CD4-positive, alpha-beta T cell treated with Interferon gamma for 1 hour (primary cell): Measurements from ENCODE around the gene FCHSD2.
A peak's percentile ranks its signal among the peaks of the same experiment; 100 is the strongest.
"Not testable (repeated sequence)": the region's sequence is repeated elsewhere in the genome, so short reads cannot be mapped to it uniquely, and the experiment has no call there.

Experiments used
- DNase-seq: peaks from one replicate; pipeline ENCODE4 v3.0.0-alpha.2; 2020

The FCHSD2 gene

DNA sequence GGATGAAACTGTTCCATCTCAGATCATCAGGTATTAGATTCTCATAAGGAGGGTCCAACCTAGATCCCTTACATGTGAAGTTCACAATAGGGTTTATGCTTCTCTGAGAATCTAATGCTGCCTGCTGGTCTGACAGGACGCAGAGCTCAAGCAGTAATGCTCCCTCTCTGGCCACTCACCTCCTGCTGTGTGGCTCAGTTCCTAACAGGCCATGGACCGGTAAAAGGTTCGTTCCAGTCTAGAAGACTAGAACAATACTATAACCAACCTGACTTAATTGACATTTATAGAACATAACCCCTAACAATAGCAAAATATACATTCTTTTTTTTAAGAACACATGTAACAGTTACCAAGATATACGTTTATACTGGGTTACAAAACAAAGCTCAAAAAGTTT is 282.1 kb downstream of the FCHSD2 start:
- DNase-seq: no peak

DNA sequence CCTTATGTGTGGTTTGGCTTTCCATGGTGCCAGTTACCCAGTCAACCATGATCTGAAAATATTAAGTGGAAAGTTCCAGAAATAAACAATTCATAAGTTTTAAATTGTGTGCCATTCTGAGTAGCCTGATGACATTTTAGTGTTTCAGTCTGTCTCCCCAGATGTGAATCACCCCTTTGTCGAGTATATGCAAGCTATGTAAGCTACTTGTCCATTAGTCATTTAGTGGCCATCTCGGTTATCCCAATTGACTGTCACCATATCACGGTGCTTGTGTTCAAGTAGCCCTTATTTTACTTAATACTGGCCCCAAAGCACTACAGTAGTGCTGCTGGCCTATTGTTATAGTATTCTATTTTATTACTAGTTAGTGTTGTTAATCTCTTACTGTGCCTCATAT is 283.0 kb downstream of the FCHSD2 start:
- DNase-seq: no peak

DNA sequence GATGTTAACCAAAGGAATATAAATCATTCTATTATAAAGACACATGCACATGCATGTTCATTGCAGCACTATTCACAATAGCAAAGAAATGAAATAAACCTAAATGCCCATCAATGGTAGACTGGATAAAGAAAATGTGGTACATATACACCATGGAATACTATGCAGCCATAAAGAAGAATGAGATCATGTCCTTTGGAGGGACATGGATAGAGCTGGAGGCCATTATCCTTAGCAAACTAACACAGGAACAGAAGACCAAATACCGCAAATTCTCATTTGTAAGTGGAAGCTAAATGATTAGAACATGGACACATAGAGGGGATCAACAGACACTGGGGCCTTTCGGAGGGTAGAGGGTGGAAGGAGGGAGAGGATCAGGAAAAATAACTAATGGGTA is 283.9 kb downstream of the FCHSD2 start:
- not testable (repeated sequence) for DNase-seq

DNA sequence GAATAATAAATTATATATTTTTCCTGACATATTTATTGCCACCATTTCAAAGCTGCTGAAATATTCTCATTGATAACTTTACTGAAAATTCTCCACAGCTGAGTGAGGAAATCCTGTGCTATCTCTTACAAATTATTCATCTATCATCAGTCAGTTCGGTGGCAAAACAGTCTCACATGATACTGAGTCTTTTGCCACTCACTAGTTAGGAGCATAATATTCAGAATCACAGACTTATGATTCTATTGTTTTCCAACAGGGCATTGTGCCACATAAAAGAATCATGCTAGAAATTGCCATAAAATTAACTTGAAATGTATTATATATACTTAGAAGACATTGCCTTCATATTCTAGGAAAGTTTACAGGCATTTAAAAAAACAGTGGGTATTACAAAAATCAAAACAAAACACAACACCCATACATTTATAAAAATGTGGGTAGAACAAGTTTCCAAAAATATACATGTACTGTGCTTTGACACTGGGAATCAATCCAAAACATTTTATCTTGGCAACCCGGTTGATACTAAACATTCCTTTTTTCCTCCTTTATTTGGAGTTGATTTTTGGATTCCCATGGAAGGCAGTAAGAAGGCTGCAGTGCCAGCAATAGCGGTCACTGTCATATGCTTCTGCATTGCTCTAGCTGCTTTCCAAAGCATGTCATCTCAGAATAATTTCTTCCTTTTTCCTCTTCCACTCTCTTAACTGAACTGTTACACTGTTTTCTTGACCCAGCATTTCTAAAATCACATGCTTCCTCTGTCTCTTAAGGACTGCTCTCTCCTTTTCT is 285.4 kb downstream of the FCHSD2 start:
- no peak for DNase-seq

DNA sequence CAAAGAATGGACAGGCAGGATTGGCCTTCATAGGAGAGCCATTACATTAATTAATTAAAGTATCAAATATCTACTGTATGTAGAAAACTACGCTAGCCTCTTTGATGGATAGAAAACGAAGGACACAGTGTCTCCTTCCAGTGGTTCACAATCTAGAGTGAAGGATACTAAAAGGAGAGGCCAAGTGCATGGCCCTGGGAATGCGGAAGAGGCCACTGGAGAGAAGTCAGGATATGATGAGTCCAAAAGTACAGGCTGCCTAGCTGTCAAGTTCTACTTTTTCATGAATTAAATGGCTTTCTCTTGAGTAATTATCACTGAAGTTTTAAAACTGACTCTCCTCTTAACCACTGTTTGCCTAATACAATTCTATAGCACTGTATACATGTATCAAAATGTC is 286.1 kb downstream of the FCHSD2 start:
- DNase-seq: no peak

DNA sequence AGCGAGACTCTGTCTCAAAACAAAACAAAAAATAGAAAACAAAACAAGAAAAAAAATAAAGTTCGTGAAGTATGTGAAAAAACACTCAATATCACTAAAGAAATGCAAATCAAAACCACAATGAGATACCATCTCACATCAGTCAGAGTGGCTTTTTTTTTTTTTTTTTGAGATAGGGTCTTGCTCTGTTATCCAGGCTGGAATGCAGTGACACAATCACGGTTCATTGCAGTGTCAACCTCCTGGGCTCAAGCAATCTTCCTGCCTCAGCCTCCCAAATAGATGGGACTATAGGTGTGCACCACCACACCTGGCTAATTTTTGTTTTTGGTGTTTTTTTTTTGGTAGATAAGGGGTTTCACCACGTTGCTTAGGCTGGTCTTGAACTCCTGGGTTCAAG is 290.4 kb downstream of the FCHSD2 start:
- DNase-seq: no peak

DNA sequence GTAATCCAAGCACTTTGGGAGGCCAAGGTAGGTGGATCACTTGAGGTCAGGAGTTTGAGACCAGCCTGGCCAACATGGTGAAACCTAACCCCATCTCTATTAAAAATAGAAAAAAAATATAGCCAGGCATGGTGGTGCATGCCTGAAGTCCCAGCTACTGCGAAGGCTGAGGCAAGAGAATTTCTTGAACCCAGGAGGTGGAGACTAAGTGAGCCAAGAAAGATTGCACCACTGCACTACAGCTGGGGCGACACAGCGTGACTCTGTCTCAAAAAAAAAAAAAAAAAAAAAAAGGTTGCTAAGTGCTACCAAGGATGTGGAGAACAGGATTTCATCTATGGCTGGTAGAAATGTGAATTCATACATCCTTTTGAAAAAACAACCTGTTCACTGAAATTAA is 291.3 kb downstream of the FCHSD2 start:
- DNase-seq: no peak

DNA sequence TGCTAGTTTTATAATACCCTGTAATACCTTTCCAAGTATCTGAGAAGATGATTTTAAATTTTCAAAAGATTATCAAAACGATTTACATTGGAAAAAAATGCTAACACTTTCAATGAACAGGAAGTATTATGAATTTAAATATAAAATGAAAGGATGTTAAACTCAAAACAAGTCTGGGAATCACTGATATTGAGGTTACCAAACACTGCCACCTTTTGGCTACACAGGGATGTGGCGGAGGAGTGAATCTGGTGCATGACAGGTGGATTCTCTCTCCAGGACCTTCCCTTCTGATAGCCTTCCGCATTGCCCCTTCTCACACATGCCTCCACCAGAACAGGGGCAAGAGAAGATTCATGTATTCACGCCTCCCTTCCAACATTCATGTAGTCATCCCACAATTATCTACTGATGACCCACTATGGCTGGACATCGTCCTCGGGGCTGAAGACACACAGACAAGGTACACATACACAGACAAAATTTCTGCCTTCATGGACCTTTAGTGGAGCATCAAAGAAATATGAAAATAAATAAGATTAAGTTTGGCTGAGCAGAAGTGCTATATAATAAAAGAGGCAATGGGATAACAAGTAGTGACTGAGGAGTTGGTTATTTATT is 293.2 kb downstream of the FCHSD2 start:
- peak; percentile 40 for DNase-seq

DNA sequence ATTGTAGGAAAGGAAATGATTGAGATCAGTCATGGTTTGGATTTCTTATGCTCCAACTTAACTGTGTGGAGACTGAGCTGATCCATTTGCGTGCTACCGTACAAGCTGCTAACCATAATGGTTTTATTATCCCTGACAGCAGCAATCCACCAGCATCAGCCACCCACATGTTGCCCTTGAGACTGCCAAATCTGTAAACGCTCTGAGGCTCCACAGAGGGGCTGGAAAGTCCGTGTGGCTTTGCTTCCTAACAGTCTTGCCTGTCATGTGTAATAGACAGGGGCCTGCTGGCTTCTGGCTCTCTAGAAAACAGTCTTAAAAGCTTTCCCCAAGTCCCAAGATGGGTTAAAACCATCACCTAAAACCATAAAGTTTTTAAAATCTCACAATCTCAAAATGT is 297.8 kb downstream of the FCHSD2 start:
- no peak for DNase-seq

DNA sequence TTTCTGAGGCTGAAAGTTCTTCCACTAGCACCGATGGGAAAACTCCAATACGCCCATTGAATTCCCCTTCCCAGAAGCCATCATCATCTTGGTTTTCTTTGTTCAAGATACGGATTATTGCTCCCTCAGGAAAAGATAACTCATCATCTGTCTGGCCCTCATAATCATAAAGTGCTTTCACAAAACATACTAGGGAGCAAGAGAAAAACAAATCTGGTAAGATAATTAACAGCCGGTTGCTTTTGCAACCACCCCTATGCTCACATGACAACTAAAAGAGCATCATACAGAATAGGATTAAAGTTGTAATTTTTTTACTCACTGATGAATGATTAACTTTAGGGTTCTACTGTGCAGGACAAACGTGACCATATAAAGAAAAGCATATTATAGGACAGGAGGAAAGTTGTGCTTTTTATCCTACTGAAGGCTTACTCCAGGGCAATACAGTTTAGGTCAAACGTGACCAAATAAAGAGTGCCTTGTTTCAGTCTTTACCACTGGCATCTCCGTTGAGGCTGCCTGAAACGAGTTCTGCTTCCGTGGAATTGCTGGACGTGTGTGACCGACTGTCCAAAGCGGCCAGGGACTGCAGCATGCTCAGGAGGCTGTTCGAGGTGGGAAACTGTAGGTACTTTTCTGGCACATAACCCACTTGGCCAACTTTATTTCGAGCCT is 299.3 kb downstream of the FCHSD2 start:
- DNase-seq: no peak

DNA sequence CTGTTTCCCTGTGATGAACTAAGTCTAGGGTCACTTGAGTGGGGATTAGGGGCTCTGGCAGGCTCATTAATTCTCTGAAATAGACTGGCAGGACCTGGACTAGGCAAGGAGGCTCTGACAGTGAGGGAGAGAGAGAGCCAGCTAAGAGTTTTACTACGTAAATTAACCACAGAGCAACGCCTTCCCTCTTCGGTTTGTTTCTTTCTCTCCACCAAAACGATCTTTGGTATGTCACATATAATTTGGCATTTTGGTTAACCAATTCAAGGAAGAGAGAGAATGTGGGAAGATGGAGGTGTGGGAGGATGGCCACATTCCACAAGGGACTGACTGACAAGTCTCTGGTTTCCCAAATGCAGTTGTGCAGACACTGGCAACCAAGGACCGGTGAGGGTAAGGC is 300.0 kb downstream of the FCHSD2 start:
- no peak for DNase-seq

DNA sequence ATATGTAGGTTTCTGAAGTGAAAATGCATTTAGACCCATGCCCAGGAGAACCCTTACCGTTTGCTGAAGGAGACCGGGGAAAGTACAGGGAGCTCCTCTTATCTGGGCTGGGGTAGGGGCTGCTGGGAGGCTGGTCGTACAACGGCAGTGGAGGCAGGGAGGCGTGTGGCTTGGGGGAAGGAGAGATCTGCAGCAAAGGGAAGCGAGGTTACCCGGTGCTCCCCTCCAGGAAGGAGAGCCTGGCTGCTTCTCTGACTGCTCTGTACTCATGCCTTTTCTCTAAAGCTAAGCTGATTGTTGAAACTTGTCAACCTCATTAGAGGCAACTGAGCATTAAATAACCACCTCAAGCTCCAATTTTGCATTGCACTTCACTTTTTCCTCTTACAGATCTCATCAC is 300.7 kb downstream of the FCHSD2 start:
- DNase-seq: no peak

DNA sequence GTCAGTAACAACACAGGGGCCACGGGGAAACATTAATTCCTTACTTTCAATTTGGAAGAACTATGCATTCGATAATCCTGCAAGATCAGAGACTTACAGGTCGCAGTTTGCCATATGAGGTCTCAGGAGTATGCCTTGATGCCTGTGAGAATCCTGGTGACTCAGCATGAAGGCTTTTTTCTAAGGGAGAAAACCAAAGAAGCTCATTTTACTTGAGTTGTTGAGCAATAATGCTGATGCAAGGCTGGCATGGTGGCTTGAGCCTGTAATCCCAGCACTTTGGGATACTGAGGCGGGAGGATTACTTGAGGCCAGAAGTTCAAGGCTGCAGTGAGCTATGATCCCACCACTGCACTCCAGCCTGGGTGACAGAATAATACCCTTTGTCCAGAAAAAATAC is 301.3 kb downstream of the FCHSD2 start:
- no peak for DNase-seq

DNA sequence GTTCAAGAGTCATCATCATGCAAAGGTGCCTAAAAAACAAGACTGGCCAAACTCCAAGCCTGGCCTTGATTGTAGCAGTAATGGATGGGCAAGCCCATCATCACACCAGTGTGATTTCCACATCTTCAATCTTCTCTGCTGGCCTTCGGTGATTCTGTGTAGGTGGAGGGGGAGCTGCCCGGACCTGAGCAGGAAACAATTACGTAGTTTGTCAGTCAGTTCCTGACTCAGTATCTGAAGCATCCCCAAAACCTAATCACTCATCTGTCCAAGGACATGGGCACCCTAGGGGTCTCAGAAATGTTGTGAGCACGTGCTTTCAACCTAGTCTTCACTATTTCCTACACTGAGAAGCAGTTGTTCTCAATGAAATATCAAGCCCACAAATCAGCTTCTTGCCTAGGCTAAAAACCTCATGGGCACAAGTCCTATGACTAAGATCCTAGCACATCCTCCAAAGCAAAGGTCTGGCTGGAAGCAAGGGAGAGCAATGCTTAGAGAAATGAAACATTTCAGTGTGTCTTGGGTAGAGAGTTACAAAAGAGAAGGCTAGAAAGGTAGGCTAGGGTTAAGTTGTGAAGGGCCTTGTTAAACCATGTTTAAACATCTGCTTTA is 303.3 kb downstream of the FCHSD2 start:
- DNase-seq: no peak

DNA sequence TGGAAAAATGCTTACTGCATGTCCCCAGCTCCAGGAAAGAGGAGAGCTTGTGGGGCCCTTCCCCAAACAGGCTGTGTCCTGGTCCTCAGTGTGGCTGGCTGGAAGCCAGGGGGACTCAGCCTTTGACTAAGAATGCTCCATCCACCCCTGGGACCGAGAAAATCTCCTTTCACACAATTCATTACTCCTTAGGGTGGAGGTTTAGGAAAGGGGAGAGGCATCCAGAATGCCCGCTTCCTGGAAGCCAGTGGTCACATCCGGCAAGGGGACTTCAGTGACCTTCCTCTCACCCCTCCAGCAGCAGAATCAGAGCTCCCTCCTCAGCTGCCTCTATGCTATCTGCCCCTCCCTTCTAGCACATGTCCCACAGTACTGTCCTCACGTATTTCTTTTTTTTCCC is 306.0 kb downstream of the FCHSD2 start:
- no peak for DNase-seq

DNA sequence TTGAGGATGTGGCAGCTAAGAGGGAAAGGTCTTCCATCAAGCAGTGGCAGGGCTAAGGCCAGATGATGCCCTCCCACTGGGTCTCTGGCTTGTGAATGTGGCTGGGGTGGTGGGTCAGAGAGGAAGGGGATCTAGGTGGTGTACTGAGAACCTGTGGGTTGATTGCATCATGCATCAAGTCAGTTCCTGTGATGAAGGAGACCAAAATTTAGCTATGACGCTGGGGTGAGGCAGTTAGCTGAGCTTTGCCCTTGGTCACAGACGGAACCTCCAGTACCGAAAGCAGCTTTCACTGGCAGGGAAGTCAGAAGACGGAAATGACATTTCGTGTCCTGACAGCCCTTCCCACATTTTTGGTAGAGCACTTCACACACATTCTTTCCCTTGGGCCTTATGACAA is 307.2 kb downstream of the FCHSD2 start:
- DNase-seq: peak; percentile 50

DNA sequence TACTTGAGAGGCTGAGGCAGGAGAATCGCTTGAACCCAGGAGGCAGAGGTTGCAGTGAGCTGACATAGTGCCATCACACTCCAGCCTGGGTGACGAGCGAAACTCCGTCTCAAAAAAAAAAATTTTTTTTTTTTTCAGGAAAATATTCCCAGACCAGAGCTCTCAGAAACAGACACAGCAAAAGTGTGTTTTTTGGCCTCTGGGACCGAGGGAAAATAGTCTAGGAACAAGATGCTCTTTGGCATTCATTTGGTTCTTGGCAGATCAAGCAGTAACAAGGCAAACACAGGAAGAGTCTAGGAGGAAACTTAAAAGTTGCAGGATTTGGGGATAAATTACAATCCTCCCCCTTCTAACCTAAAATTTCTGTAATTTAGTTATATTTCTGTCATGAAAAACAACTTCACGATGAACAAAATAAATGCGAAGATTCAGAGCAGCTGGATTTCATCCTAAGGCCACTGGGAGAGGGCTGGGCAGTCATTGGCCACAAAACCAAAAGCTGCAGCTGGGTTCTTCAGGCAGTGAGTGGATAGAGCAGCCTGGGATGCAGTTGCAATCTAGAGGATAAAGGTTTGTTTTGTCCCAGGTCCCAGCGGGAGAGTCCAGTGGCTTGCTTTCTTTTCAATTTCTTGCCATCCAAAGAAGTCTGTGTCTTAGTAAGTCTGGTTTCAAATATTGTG is 308.2 kb downstream of the FCHSD2 start:
- no peak for DNase-seq

DNA sequence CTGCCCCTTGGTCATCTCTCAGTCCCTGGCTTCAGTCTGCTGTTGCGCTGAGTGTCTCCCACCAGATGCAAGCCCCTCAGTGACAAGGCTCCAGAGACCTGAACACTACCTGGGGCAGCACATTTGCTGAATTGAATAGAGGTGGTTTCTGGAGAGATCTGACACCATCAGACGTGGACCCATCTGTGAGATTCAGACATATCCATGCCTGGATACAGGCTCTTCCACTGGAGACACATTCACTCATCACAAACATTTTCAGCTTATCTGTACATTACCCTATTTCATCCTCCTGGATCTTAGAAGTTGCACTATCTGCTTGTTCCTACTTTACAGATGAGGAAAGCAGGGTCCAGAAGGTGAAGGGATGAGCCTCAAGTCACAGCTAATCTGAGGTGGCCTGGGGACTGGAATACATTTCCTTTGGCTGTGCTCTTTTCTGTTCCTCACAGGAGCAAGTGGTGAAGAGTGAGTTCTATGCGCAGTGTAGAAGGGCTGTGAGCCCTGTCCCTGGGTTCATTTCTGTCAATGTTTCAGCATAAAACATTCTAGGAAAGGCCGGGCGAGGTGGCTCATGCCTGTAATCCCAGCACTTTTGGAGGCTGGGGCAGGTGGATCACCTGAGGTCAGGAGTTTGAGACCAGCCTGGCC is 308.9 kb downstream of the FCHSD2 start:
- no peak for DNase-seq

DNA sequence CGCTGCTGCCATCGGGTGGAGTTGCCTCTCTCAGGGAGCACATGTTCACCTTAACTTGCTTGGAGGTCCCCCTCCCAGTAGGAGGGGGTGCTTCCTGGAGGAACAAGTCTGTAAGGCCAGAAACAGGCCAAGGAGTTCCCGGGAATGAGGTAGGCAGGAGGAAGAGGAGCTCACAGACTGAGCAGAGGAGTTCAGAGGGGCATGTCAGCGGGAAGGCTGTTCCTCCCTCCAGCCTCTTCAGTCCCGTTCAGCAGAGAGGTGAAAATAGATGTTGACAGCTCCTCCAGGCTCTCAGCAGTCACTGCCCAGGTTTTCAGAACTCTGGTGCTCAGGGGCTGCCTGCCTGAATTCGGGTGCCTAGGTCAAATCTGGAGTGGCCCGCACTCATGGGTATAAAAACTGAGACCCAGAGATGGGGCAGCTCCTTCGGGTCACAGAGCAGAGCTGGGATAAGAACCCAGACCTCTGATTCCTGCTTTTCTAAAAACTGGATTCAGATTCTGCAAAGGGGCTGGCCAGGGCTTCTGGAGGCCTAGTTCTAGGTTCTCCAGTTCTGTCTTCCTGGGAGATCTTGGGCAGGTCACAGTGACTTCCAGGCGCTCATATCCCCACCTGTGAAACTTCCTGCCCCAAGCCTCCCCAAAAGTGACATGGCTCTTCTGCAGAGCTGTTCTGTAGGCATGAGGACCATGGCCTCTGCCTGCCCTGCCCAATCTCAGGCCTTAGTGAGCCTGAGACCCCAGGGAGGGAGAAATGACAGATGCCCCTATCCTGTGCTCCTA is 309.6 kb downstream of the FCHSD2 start:
- DNase-seq: no peak

DNA sequence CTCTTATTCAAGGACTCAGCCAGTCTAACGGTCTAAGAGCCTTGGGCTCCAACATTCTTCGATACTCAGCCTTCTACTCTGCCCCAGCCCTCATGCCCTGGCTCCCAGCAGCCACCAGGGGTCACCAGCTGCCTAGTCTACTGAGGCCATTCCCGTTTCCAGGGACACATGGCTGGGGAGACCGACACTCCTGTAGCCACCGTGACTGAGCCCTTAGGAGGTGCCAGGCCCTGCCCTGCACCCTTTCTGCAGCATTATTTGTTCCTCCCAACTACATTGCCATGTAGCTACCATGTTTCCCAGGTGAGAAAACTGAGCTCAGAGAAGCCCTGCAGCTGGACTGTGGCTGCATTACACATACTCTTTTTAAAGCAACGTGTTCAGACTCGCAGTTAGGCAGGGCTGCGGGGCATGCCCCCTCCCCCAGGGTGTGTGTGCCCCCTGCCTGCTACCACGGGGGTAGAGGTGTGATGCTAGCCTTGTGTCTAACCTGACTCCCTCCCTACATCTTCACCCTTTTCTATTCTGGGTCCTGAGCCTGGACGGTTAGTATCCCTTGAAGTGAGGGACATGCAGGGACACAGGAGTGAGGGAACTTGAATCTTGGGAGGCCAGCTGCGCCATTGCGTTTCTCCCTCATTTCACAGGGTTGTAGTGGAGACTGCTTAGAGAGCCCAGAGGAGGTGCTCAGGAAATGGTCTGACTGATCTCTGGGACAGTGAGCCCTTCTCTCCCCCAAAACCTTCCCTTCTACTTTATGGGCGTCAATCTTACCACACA is 310.4 kb downstream of the FCHSD2 start:
- DNase-seq: peak; percentile 54
